ENCODE data around the gene DENND11.
A peak's percentile ranks its signal among the peaks of the same experiment; 100 is the strongest.

DENND11 gene, protein sequence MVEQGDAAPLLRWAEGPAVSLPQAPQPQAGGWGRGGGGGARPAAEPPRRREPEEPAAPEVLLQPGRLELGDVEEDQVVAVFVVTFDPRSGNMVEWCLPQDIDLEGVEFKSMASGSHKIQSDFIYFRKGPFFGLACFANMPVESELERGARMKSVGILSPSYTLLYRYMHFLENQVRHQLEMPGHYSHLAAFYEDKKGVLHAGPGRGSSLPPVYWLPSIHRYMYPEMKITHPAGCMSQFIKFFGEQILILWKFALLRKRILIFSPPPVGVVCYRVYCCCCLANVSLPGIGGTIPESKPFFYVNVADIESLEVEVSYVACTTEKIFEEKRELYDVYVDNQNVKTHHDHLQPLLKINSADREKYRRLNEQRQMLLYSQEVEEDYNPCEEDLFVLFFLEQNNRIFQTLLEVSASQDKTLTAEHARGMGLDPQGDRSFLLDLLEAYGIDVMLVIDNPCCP

DNA sequence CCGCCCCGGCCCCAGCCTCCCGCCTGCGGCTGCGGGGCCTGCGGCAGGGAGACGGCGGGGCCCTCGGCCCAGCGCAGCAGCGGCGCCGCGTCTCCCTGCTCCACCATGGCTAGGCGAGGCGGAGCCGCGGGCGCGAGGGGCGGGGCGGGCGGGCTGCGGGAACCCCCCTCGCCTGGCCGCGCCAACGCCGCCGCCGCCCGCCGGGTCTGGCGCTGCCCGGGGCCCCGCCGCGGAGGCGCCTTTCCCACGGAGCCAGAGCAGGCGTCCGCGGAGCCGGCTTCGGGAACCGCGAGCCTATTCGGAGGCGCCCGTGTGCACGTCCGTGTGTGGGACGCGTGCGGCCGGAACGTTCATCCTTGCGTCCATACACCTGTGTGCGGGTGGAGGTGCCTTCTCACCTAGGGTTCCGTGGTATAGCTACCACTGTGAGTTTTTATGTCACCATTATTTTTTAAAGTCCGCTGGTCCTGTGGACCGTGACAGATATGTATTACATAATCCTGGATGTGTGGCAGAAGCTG, at the start of gene DENND11:
Gene DENND11 (minus strand): TSS at position 120 of the 521 bp plus-strand sequence. CDS start 13 bp downstream, at position 107.
- peak; percentile 81 for DNase-seq (ENCODE audit: low spot score)

GRCh38 chr7:141748396-141748795, 46.4 kb upstream of the DENND11 start:
- no peak for DNase-seq (ENCODE audit: low spot score)

GRCh38 chr7:141744131-141744530, 42.2 kb upstream of the DENND11 start:
- no peak for DNase-seq (ENCODE audit: low spot score)

- DNase-seq (ENCODE audit: low spot score): no peak
Measured at GRCh38 chr7:141742229-141742628, 40.3 kb upstream of the DENND11 start.

DNA sequence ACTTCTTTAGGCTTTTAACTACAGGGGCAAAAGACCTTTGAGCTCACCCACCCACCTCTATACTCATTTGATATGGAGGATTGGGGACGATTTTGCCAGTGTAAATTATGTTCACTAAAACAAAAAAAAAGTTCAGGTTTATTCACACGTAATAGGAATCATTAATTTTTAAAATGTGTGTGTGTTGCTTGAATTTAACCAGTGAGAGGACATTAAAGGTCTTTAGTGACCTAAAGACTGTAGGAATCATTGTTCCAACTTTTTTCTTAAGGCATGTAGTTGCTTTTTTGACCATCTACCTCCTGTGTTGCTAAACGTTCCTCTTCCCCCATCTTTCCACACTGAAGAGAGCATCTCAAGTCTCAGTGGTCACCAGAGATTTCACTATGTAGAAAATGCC, 37.3 kb upstream of the DENND11 start:
- DNase-seq (ENCODE audit: low spot score): no peak

GRCh38 chr7:141738592-141739013, 36.6 kb upstream of the DENND11 start:
- DNase-seq (ENCODE audit: low spot score): no peak

DNA sequence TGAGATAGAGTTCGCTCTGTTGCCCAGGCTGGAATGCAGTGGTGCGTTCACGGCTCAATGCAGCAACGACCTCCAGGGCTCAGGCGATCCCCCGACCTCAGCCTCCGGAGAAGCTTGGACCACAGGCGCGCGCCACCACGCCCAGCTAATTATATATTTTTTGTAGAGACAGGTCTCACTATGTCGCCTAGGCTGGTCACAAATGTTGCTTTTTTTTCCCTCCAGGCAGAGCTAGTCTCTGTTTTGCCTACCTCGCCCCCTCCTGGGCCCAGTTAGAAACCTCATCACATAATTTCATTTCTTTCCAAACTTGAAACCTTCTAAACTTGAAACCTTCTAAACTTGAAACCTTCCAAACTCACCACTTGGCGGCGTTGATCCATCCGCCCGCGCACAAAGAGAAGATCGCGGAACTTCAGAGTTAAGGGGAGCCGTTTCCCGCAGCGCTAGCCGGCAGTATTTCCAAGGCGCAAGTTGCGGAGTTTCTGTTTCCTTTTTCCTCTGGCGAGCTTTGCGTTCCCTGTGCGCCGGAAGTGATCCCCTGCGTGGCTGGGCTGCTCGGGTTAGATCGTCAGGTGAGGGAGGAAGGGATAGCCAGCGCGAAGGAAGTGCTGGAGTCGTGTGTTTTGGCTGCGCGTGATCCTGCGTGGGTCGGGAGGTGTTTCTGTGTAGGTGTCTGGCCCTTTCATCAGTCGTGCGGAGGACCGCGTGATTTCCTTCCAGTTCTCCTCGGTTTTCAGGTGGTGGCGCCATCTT, 36.0 kb upstream of the DENND11 start, which contains the start of gene SSBP1:
Gene SSBP1 (plus strand): TSS at position 523 of the 756 bp plus-strand sequence. CDS start 809 bp downstream, outside the sequence.
- DNase-seq (ENCODE audit: low spot score): peak; percentile 91

GRCh38 chr7:141737118-141737835, 35.3 kb upstream of the DENND11 start:
- no peak for DNase-seq (ENCODE audit: low spot score)

DNA sequence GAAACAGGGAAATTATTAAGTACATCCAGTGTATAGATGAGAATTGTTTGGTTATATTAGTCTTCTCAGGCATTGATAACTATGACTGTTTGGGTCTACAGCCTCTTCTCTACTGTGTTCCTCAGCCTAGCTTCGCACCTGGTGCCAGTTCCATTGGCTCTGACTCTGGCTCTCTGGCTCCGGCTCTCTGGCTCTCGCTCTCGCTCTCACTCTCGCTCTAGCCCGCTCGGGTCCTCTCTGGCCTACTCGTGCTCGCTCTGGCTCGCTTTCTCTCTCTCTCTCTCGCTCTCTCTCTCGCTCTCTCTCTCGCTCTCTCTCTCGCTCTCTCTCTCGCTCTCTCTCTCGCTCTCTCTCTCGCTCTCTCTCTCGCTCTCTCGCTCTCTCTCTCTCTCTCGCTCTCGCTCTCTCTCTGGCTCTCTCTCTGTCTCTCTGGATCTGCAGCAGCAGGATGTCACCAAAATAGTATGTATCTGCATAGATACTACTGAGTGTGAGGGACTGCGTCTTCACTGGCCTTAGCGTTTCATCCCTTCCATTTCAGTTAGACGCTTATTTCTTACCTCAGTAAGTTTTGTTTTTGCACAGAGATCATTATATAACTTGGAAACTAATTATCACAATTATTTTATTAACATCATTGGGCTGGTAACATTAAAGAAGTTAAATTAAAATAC, 29.6 kb upstream of the DENND11 start:
- DNase-seq (ENCODE audit: low spot score): no peak

GRCh38 chr7:141729020-141729419, 27.1 kb upstream of the DENND11 start:
- no peak for DNase-seq (ENCODE audit: low spot score)

DNA sequence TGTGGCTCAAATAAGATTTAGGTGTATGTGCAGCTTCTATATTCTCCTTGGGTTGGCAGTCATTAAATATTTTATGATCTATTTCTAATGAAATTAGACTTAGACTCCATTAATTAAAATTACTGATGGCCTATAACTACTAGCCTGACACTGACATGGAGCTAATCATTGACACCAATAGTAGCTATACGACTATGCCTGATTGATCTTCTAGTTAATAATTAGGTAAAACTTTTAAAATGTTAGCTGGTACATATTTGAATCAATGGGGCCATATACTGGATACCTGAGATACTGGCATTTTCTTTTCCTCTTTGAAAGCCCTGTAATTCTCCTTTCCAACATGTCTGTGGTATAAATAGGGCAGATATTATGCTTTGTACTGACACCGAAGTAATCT, 20.6 kb upstream of the DENND11 start:
- no peak for DNase-seq (ENCODE audit: low spot score)

- no peak for DNase-seq (ENCODE audit: low spot score)
Measured at GRCh38 chr7:141717450-141717849, 15.5 kb upstream of the DENND11 start.

GRCh38 chr7:141715794-141716689, 14.1 kb upstream of the DENND11 start:
- DNase-seq (ENCODE audit: low spot score): no peak

DNA sequence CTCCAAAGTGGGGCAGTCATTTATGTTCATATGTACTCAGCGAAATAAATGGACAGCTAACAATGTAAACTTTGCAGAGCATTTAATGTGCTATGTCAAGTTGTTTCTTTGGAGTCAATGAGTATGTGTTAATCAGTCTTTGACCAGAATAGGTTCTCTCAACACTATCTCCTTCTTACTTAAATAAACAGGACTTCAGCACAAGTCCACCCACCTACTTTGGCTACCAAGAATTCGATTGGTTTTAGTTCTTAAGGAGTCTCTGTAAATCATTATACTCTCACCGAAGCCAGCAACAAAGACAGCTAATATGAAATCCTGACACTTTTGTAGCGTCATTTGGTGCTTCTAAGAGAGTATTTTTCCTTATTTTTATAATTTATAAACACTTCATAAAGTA, 13.1 kb upstream of the DENND11 start:
- no peak for DNase-seq (ENCODE audit: low spot score)

GRCh38 chr7:141714571-141714970, 12.6 kb upstream of the DENND11 start:
- DNase-seq (ENCODE audit: low spot score): no peak

DNA sequence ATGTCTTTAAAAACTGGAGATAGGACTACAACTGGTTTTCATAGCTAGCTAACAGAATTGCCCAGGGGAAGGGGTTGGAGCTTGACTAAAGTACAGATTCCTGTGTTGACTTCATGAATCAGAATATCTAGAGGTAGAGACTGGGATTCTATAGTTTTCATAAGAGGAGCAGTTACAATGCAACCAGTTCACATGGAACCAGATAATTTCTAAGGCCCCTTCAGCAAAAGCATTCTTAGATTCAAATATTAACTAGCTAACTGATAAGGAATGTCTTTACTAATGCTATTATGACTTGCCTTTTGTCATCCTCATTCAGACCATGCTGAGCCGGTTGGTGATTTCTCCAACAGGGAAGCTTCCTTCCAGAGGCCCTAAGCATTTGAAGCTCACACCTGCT, 11.9 kb upstream of the DENND11 start:
- DNase-seq (ENCODE audit: low spot score): no peak

DNA sequence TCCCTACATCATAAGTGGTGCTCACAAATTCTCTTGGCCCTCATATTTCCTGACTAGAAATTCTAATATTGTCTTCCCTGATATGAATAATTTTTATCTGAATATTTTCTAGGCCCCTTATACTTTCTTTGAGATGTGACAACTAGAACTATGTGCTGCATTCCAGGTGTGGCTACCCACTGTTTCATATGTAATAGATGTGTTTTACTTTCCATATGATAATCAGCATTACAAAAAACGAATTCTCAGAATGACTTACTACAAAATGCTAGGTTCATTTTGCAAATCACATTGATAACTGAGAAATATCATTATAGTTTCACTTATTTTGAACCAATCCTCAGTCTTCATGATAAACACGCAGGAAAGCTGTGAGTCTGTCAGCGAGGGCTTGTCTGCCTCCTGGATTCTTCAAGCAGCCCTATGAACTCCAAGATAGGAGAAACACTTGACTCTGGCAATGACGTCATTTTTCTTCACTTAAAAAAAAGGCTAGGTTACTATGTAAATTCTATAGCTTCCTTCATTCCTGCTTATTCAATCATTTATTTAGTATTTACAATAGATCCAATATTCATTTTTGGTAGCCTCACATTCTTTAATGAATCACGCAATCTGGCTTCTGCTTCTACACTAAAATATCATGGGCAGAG, 10.8 kb upstream of the DENND11 start:
- DNase-seq (ENCODE audit: low spot score): no peak

DNA sequence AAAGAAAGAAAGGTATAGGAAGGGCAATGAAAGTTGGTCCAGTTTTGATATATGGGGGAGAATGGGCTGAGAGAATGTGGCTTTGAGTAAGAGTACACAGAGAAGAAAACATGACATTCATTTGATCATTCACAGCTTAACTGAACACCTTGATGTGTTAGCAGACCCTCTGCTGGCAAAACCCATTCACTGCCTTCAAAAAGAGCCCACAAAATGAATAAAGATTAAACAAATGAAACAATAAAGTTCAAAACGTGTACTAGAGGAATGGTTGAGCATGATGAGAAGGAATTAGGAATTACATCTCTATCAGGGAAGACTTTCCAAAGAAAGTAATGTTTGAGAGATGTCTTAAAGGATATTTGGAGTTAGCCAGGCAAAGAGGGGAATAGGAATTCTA, 8.3 kb upstream of the DENND11 start:
- DNase-seq (ENCODE audit: low spot score): no peak

DNA sequence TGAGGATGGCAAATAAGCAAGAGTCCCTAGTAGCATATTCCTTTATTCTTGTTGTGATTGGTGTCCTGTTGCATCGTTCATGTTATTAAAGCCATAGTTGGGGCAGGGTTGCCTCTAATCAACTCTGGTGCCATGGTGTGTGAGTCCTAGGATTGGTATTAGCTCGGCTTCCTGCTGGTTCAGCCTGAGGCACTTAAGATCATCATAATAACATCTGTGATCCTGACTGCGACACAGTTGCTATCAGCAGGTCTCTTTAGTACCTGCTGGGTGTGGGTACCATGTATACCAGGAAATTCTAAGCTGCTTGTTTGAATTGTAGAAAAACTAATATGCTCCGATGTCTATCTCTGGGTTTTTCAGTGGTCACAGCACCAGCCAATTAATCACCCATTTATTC, 7.8 kb upstream of the DENND11 start:
- DNase-seq (ENCODE audit: low spot score): no peak

GRCh38 chr7:141709318-141709717, 7.4 kb upstream of the DENND11 start:
- no peak for DNase-seq (ENCODE audit: low spot score)
